Measurements from ENCODE around the gene ITIH5.

DNA sequence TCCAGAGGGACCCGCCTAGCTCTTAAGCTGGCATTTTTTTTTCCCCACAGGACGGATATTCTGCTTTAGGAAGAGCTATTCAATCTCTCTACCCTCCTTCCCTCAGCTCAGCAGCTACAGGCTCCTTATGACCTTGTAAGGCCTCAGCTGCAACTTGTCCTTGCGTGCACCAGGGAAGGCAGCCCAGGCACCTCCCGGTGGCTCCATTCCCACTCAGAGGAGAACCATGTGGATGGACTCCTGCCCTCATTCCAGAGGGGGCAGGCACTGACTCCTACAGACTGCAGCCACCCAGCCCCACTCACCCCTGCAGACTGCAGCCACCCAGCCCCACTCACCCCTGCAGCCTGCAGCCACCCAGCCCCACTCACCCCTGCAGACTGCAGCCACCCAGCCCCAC is 73.7 kb downstream of the ITIH5 start:
- no peak for TF ChIP-seq EZH2 (IDR thresholded peaks at IDR 0.05)
- no peak for TF ChIP-seq POLR2AphosphoS5 (IDR thresholded peaks at IDR 0.05; ENCODE audit: borderline replicate concordance, low read depth, low read length)
